HEK293 (cell line): Measurements from ENCODE around the gene ZNF397.

ENCODE experiments used
- CTCF ChIA-PET: fragments of 350-600 bp; formaldehyde crosslinking; extraction: SDS; loops from one replicate; lab custom pipeline; 2021; ENCODE audit warnings: antibody characterized with exemption; lab: Yijun Ruan, JAX
- POLR2A ChIA-PET: fragments of 300-600 bp; formaldehyde crosslinking; extraction: SDS; loops from one replicate; lab custom pipeline; 2020; ENCODE audit warnings: antibody characterized with exemption, inconsistent platforms; lab: Yijun Ruan, JAX
- H3K27ac ChIP-seq: fragments of 200-500 bp; sonication (Bioruptor generic); 2 replicates; pipeline ENCODE4 v1.5.1; 2014; ENCODE audit warnings: low read depth, low read length, control low read depth, inconsistent platforms; ENCODE audit errors: extremely low read depth
- H3K36me3 ChIP-seq, 2 experiments: fragments of 200-500 bp in 1 of 2; sonication (Bioruptor generic) in 1 of 2; 1 replicate in 1 of 2; 2 replicates in 1 of 2; pipeline ENCODE4 v1.5.1; 2014 to 2017; ENCODE audit warnings: inconsistent platforms in 2 of 2, low read length in 2 of 2; ENCODE audit not compliant: control insufficient read depth in 2 of 2, insufficient read depth in 1 of 2
- H3K4me1 ChIP-seq: fragments of 200-500 bp; sonication (Bioruptor generic); 2 replicates; pipeline ENCODE4 v1.5.1; 2014; ENCODE audit warnings: mild to moderate bottlenecking, low read length, inconsistent platforms; ENCODE audit not compliant: control insufficient read depth, insufficient read depth
- H3K4me3 ChIP-seq: 2 replicates; pipeline ENCODE4 v1.5.1; 2011; ENCODE audit warnings: low read depth, mild to moderate bottlenecking, control low read depth, low read length, moderate library complexity
- H3K9me3 ChIP-seq: fragments of 200-500 bp; sonication (Bioruptor generic); 2 replicates; pipeline ENCODE4 v1.5.1; 2014; ENCODE audit warnings: low read depth, low read length, inconsistent platforms; ENCODE audit not compliant: control insufficient read depth, insufficient read depth
- IKZF3 ChIP-seq: fragments of 450-650 bp; IDR thresholded peaks from 2 replicates; pipeline ENCODE4 v1.5.0; 2018; ENCODE audit warnings: missing biosample characterization, mild to moderate bottlenecking, missing genetic modification characterization, moderate library complexity
- KLF1 ChIP-seq: fragments of 450-650 bp; formaldehyde crosslinking; IDR thresholded peaks from 2 replicates; pipeline ENCODE4 v1.5.1; 2016; ENCODE audit warnings: missing biosample characterization, missing genetic modification characterization
- PRDM1 ChIP-seq: fragments of 450-650 bp; formaldehyde crosslinking; IDR thresholded peaks from 2 replicates; pipeline ENCODE4; 2016; ENCODE audit warnings: missing biosample characterization, missing genetic modification characterization
- RBAK ChIP-seq: fragments of 450-650 bp; formaldehyde crosslinking; IDR thresholded peaks from 2 replicates; pipeline ENCODE4 v1.5.1; 2016; ENCODE audit warnings: missing biosample characterization, missing genetic modification characterization
- SP7 ChIP-seq: fragments of 450-650 bp; formaldehyde crosslinking; IDR thresholded peaks from 2 replicates; pipeline ENCODE4 v1.5.1; 2016; ENCODE audit warnings: missing biosample characterization, missing genetic modification characterization
- YY1 ChIP-seq: fragments of 450-650 bp; formaldehyde crosslinking; IDR thresholded peaks from 2 replicates; pipeline ENCODE4 v1.5.1; 2018; ENCODE audit warnings: missing biosample characterization, missing genetic modification characterization
- ZBTB21 ChIP-seq: fragments of 450-650 bp; formaldehyde crosslinking; IDR thresholded peaks from 2 replicates; pipeline ENCODE4 v1.5.1; 2017; ENCODE audit warnings: missing biosample characterization, missing genetic modification characterization
- ZBTB8A ChIP-seq: fragments of 450-650 bp; formaldehyde crosslinking; IDR thresholded peaks from 2 replicates; pipeline ENCODE4 v1.5.1; 2016; ENCODE audit warnings: missing biosample characterization, missing genetic modification characterization
- ZNF274 ChIP-seq, 2 experiments: fragments of 200-500 bp in 1 of 2; fragments of 450-650 bp in 1 of 2; sonication (Bioruptor generic) in 1 of 2; formaldehyde crosslinking in 1 of 2; IDR thresholded peaks; 2 replicates each; pipeline versions ENCODE4 v1.5.1 to v1.6.1; 2014 to 2016; ENCODE audit warnings: borderline replicate concordance in 1 of 2, inconsistent platforms in 1 of 2, low read length in 1 of 2, missing biosample characterization in 1 of 2, missing genetic modification characterization in 1 of 2
- ZNF433 ChIP-seq: fragments of 450-650 bp; formaldehyde crosslinking; IDR thresholded peaks from 2 replicates; pipeline ENCODE4 v1.5.1; 2016; ENCODE audit warnings: missing biosample characterization, missing genetic modification characterization, low read depth
- ZNF473 ChIP-seq: fragments of 450-650 bp; formaldehyde crosslinking; IDR thresholded peaks from 2 replicates; pipeline ENCODE4 v1.5.1; 2017; ENCODE audit warnings: missing biosample characterization, missing genetic modification characterization
- ZNF560 ChIP-seq: fragments of 450-650 bp; formaldehyde crosslinking; IDR thresholded peaks from 2 replicates; pipeline ENCODE4 v1.5.1; 2017; ENCODE audit warnings: missing biosample characterization, missing genetic modification characterization, borderline replicate concordance
- ZNF654 ChIP-seq: fragments of 450-650 bp; formaldehyde crosslinking; IDR thresholded peaks from 2 replicates; pipeline ENCODE4 v1.5.1; 2016; ENCODE audit warnings: low read depth, missing biosample characterization, missing genetic modification characterization
- TF ChIP-seq, protein P1 (sequence below): fragments of 450-650 bp; formaldehyde crosslinking; IDR thresholded peaks from 2 replicates; pipeline ENCODE4 v1.5.1; 2017; ENCODE audit warnings: missing biosample characterization, mild to moderate bottlenecking, missing genetic modification characterization, moderate library complexity
- TF ChIP-seq, protein P2 (sequence below): fragments of 450-650 bp; formaldehyde crosslinking; IDR thresholded peaks from 2 replicates; pipeline ENCODE4 v1.5.1; 2016; ENCODE audit warnings: missing biosample characterization, missing genetic modification characterization
- TF ChIP-seq, protein P3 (sequence below): fragments of 450-650 bp; formaldehyde crosslinking; IDR thresholded peaks from 2 replicates; pipeline ENCODE4 v1.5.0; 2017; ENCODE audit warnings: missing biosample characterization, missing genetic modification characterization, borderline replicate concordance
- TF ChIP-seq, protein P4 (sequence below): sonication (generic); formaldehyde crosslinking; IDR thresholded peaks from 2 replicates; pipeline ENCODE4 v1.8.1; 2022; ENCODE audit warnings: mild to moderate bottlenecking, moderate library complexity, missing genetic modification reagents
- TF ChIP-seq, protein P5 (sequence below): fragments of 450-650 bp; formaldehyde crosslinking; IDR thresholded peaks from 2 replicates; pipeline ENCODE4 v1.5.1; 2016; ENCODE audit warnings: missing biosample characterization, missing genetic modification characterization
- TF ChIP-seq, protein P6 (sequence below): fragments of 450-650 bp; formaldehyde crosslinking; IDR thresholded peaks from 2 replicates; pipeline ENCODE4 v1.5.1; 2016; ENCODE audit warnings: missing biosample characterization, missing genetic modification characterization

Gene ZNF397

DNA sequence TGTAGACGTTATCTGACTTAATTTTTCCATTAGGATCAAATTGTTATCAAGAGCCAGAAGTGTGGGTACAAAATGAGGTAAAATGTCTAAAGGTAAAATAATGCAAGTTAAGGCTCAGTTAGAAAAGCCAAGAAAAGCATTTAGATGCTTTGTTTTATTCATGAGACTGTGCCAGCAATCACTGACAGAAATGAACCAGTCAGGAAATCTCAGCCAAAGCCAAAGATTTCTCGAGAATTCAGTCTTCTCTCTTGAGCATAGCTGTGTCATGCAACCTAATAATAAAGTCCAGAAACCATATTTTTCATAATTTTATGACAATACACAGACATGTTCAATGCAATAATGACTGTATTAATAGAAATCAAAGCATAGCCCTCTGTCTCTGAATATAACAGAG lies 43.5 kb upstream of the ZNF397 start (continued):
- TF ChIP-seq, protein P1, sequence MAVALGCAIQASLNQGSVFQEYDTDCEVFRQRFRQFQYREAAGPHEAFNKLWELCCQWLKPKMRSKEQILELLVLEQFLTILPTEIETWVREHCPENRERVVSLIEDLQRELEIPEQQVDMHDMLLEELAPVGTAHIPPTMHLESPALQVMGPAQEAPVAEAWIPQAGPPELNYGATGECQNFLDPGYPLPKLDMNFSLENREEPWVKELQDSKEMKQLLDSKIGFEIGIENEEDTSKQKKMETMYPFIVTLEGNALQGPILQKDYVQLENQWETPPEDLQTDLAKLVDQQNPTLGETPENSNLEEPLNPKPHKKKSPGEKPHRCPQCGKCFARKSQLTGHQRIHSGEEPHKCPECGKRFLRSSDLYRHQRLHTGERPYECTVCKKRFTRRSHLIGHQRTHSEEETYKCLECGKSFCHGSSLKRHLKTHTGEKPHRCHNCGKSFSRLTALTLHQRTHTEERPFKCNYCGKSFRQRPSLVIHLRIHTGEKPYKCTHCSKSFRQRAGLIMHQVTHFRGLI (tag by site-specific recombination) = no peak

DNA sequence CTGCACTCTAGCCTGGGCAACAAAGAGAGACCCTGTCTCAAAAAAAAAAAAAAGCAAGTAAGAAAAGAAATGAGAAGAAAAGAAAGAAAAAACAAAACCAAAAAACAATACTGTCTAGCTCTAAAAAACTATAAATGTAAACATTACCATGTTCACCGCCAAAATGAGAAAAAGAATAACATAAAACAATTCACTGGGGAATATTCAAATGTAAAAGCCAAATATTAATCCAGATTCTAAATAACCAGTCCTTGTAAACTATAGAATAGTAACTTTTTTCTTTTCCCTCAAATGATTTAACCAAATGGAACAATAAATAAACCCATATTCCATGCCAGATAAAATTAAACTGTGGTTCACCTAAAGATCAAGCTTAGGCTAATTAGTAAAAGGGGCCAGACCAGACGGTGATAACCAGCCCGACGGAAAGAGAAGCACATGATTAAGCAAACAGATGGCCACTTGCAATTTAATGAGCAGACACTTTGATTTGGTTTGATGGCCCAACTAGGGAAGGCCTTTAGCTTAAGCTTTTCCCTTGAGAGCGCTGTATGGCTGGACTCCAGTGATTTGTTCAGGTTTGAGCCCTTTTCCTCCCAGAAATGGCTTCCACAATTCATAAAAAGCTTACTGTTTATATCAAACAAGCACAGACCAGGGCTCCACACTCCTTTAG lies 39.4 kb upstream of the ZNF397 start:
- Histone ChIP-seq H3K4me1 (no peaks in the 10 kb centered on the region), H3K4me3 (no peak overlapping the region), H3K27ac (no peak overlapping the region), H3K36me3 (no peaks in the 10 kb centered on the region), H3K9me3 (no peaks in the 10 kb centered on the region)
- ChIA-PET CTCF (interaction anchor here (0.7 kb wide), 1 partner anchor 14 kb away, joined by 5 read pairs; no protein-coding TSS in a partner anchor), POLR2A (no interaction called here)
- no peak for TF ChIP-seq ZNF274 (IDR thresholded peaks at IDR 0.05; ENCODE audit: low read length)
- no peak for TF ChIP-seq ZNF274 (tag by site-specific recombination; IDR thresholded peaks at IDR 0.05; ENCODE audit: borderline replicate concordance)
- TF ChIP-seq ZBTB8A (tag by site-specific recombination) = no peak
- no peak for TF ChIP-seq KLF1 (tag by site-specific recombination)
- no peak for TF ChIP-seq SP7 (tag by site-specific recombination)
- TF ChIP-seq, protein P2, sequence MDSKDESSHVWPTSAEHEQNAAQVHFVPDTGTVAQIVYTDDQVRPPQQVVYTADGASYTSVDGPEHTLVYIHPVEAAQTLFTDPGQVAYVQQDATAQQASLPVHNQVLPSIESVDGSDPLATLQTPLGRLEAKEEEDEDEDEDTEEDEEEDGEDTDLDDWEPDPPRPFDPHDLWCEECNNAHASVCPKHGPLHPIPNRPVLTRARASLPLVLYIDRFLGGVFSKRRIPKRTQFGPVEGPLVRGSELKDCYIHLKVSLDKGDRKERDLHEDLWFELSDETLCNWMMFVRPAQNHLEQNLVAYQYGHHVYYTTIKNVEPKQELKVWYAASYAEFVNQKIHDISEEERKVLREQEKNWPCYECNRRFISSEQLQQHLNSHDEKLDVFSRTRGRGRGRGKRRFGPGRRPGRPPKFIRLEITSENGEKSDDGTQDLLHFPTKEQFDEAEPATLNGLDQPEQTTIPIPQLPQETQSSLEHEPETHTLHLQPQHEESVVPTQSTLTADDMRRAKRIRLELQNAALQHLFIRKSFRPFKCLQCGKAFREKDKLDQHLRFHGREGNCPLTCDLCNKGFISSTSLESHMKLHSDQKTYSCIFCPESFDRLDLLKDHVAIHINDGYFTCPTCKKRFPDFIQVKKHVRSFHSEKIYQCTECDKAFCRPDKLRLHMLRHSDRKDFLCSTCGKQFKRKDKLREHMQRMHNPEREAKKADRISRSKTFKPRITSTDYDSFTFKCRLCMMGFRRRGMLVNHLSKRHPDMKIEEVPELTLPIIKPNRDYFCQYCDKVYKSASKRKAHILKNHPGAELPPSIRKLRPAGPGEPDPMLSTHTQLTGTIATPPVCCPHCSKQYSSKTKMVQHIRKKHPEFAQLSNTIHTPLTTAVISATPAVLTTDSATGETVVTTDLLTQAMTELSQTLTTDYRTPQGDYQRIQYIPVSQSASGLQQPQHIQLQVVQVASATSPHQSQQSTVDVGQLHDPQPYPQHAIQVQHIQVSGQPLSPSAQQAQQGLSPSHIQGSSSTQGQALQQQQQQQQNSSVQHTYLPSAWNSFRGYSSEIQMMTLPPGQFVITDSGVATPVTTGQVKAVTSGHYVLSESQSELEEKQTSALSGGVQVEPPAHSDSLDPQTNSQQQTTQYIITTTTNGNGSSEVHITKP (tag by site-specific recombination) = no peak
- TF ChIP-seq PRDM1 (tag by site-specific recombination) = no peak
- TF ChIP-seq, protein P3, sequence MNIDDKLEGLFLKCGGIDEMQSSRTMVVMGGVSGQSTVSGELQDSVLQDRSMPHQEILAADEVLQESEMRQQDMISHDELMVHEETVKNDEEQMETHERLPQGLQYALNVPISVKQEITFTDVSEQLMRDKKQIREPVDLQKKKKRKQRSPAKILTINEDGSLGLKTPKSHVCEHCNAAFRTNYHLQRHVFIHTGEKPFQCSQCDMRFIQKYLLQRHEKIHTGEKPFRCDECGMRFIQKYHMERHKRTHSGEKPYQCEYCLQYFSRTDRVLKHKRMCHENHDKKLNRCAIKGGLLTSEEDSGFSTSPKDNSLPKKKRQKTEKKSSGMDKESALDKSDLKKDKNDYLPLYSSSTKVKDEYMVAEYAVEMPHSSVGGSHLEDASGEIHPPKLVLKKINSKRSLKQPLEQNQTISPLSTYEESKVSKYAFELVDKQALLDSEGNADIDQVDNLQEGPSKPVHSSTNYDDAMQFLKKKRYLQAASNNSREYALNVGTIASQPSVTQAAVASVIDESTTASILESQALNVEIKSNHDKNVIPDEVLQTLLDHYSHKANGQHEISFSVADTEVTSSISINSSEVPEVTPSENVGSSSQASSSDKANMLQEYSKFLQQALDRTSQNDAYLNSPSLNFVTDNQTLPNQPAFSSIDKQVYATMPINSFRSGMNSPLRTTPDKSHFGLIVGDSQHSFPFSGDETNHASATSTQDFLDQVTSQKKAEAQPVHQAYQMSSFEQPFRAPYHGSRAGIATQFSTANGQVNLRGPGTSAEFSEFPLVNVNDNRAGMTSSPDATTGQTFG = no peak
- no peak for TF ChIP-seq YY1 (tag by site-specific recombination)
- TF ChIP-seq IKZF3 (tag by site-specific recombination) = no peak

DNA sequence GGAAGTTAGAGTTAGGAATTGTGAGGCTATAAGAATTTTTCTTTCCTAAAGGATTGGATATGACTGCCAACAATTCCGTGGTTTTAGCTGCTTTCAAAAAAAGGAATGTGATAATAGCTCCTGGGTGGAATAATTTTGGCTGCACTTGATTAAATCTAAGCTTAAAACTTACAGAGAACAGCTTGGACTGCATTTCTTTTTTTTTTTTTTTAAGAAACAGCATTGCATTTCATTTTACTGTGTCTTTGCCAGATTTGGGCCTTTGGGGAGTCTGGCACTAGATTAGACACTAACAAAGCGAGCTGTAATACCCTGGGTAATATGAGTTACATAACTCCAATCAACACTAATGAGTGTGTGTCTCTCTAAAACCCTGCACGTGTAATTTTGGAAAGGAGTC lies 37.8 kb upstream of the ZNF397 start:
- CTCF ChIA-PET = interaction anchor here (0.6 to 1.0 kb wide), 3 partner anchors 16 to 183 kb away, joined by 3 to 6 read pairs (median 4); no protein-coding TSS in a partner anchor
- Histone ChIP-seq H3K4me3 (no peak overlapping the region), H3K36me3 (no peaks in the 10 kb centered on the region), H3K4me1 (no peaks in the 10 kb centered on the region), H3K9me3 (no peaks in the 10 kb centered on the region), H3K27ac (no peak overlapping the region)
- POLR2A ChIA-PET = interaction anchor here (1.1 kb wide), 1 partner anchor 38 kb away, joined by 3 read pairs; the partner anchor contains the start of gene ZNF397
- TF ChIP-seq ZNF654 (tag by site-specific recombination) (no peak), ZNF560 (tag by site-specific recombination) (no peak), RBAK (tag by site-specific recombination) (no peak), ZNF473 (no peak), ZBTB21 (no peak), ZNF433 (tag by site-specific recombination) (no peak)
- TF ChIP-seq, protein P4, sequence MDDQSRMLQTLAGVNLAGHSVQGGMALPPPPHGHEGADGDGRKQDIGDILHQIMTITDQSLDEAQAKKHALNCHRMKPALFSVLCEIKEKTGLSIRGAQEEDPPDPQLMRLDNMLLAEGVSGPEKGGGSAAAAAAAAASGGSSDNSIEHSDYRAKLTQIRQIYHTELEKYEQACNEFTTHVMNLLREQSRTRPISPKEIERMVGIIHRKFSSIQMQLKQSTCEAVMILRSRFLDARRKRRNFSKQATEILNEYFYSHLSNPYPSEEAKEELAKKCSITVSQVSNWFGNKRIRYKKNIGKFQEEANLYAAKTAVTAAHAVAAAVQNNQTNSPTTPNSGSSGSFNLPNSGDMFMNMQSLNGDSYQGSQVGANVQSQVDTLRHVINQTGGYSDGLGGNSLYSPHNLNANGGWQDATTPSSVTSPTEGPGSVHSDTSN (CRISPR knock-in tag) = no peak
- TF ChIP-seq, protein P5, sequence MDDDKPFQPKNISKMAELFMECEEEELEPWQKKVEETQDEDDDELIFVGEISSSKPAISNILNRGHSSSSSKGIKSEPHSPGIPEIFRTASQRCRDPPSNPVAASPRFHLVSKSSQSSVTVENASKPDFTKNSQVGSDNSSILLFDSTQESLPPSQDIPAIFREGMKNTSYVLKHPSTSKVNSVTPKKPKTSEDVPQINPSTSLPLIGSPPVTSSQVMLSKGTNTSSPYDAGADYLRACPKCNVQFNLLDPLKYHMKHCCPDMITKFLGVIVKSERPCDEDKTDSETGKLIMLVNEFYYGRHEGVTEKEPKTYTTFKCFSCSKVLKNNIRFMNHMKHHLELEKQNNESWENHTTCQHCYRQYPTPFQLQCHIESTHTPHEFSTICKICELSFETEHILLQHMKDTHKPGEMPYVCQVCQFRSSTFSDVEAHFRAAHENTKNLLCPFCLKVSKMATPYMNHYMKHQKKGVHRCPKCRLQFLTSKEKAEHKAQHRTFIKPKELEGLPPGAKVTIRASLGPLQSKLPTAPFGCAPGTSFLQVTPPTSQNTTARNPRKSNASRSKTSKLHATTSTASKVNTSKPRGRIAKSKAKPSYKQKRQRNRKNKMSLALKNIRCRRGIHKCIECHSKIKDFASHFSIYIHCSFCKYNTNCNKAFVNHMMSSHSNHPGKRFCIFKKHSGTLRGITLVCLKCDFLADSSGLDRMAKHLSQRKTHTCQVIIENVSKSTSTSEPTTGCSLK (tag by site-specific recombination) = no peak
- TF ChIP-seq, protein P6, sequence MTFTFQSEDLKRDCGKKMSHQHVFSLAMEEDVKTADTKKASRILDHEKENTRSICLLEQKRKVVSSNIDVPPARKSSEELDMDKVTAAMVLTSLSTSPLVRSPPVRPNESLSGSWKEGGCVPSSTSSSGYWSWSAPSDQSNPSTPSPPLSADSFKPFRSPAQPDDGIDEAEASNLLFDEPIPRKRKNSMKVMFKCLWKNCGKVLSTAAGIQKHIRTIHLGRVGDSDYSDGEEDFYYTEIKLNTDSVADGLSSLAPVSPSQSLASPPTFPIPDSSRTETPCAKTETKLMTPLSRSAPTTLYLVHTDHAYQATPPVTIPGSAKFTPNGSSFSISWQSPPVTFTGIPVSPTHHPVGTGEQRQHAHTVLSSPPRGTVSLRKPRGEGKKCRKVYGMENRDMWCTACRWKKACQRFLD (tag by site-specific recombination) = no peak
